B cell (primary cell): Measurements from ENCODE around the gene CISH. TPM values are rescaled to one million over a fixed set of nuclear protein-coding genes. Genes with fewer than 3 reads are reported as not detected.

Source experiments
- ATAC-seq: fragments of 200-7000 bp; cut with Tn5 transposase; one replicate; pipeline ENCODE4 v1.10.0; 2021; ENCODE audit warnings: low read depth, mild to moderate bottlenecking, moderate number of reproducible peaks, moderate library complexity
- CTCF ChIA-PET: fragments of 350-600 bp; sonication (Branson Sonifier 250); formaldehyde crosslinking; loops from one replicate; lab custom pipeline; 2021; ENCODE audit warnings: antibody characterized with exemption, inconsistent platforms; lab: Charles Lee
- POLR2A ChIA-PET: fragments of 350-600 bp; sonication (Branson Sonifier 250); formaldehyde crosslinking; loops from one replicate; lab custom pipeline; 2021; ENCODE audit warnings: antibody characterized with exemption; lab: Charles Lee
- DNase-seq: peaks from one replicate; pipeline ENCODE4 v3.0.0; 2013
- H2AFZ ChIP-seq: 2 replicates; pipeline ENCODE4 v1.6.1; 2012; ENCODE audit warnings: mild to moderate bottlenecking, low read depth, low read length; ENCODE audit not compliant: insufficient read depth, poor library complexity, severe bottlenecking
- H3K27ac ChIP-seq, 2 donors: 1 replicate in 1 of 2; 2 replicates in 1 of 2; pipeline ENCODE4 v1.5.1; 2012 to 2013; ENCODE audit warnings: low read length in 2 of 2, mild to moderate bottlenecking in 2 of 2, moderate library complexity in 1 of 2
- H3K27me3 ChIP-seq, 4 experiments: fragments of 200-600 bp in 1 of 4; sonication (generic) in 1 of 4; replicated peaks in 1 of 4; 1 replicate in 2 of 4; 2 replicates in 2 of 4; pipeline versions ENCODE4 v1.6.1 to v1.7.0; 2013 to 2016; ENCODE audit warnings: low read length in 3 of 4, mild to moderate bottlenecking in 2 of 4, mixed read lengths in 1 of 4, moderate library complexity in 1 of 4; ENCODE audit not compliant: insufficient read depth in 4 of 4, control insufficient read depth in 3 of 4; ENCODE audit errors: control extremely low read depth in 1 of 4
- H3K36me3 ChIP-seq, 2 experiments: replicated peaks in 1 of 2; 1 replicate in 1 of 2; 2 replicates in 1 of 2; pipeline versions ENCODE4 v1.6.1 to v1.7.1; 2013; ENCODE audit warnings: low read length in 1 of 2; ENCODE audit not compliant: insufficient read depth in 2 of 2, control insufficient read depth in 1 of 2; ENCODE audit errors: control extremely low read depth in 1 of 2, extremely low read depth in 1 of 2
- H3K4me1 ChIP-seq, 2 donors: fragments of 200-600 bp in 1 of 2; sonication (generic) in 1 of 2; 1 replicate in 1 of 2; 2 replicates in 1 of 2; pipeline versions ENCODE4 v1.5.1 to v1.6.1; 2013 to 2017; ENCODE audit warnings: low read length in 2 of 2; ENCODE audit not compliant: control insufficient read depth in 2 of 2, insufficient read depth in 2 of 2
- H3K4me2 ChIP-seq: replicated peaks from 2 replicates; pipeline ENCODE3; 2012; ENCODE audit warnings: mild to moderate bottlenecking, low read depth, low read length; ENCODE audit not compliant: poor library complexity, severe bottlenecking
- H3K4me3 ChIP-seq, 5 experiments: fragments of 200-600 bp in 1 of 5; sonication (generic) in 1 of 5; 1 replicate in 3 of 5; 2 replicates in 2 of 5; pipeline versions ENCODE4 v1.5.1 to v1.7.0; 2011 to 2016; ENCODE audit warnings: low read length in 4 of 5, mild to moderate bottlenecking in 4 of 5, low read depth in 2 of 5, control low read depth in 1 of 5, moderate library complexity in 1 of 5; ENCODE audit not compliant: insufficient read depth in 1 of 5; ENCODE audit errors: control extremely low read depth in 1 of 5, extremely low read depth in 1 of 5
- H3K79me2 ChIP-seq: fragments of 200-600 bp; sonication (generic); one replicate; pipeline ENCODE4 v1.6.0; 2016; ENCODE audit warnings: low read length; ENCODE audit not compliant: control insufficient read depth, insufficient read depth
- H3K9ac ChIP-seq: fragments of 200-600 bp; sonication (generic); 2 replicates; pipeline ENCODE4 v1.6.1; 2017; ENCODE audit warnings: mild to moderate bottlenecking, low read length, moderate library complexity
- H3K9me3 ChIP-seq, 3 donors: one replicate each; pipeline versions ENCODE4 v1.6.1 to v1.7.1; 2013; ENCODE audit warnings: low read length in 2 of 3; ENCODE audit not compliant: control insufficient read depth in 2 of 3, insufficient read depth in 1 of 3; ENCODE audit errors: control extremely low read depth in 1 of 3
- H4K20me1 ChIP-seq: 2 replicates; pipeline ENCODE4 v1.6.0; 2012; ENCODE audit warnings: mild to moderate bottlenecking, low read length; ENCODE audit not compliant: insufficient read depth, control insufficient read depth, poor library complexity, severe bottlenecking
- H3K27ac Mint-ChIP-seq: one replicate; pipeline ENCODE4 v1.8.0; 2021; ENCODE audit warnings: mixed read lengths
- H3K27me3 Mint-ChIP-seq: one replicate; pipeline ENCODE4 v1.8.0; 2021; ENCODE audit warnings: mixed read lengths
- H3K4me1 Mint-ChIP-seq: one replicate; pipeline ENCODE4 v1.8.0; 2021; ENCODE audit warnings: mixed read lengths
- H3K4me3 Mint-ChIP-seq: one replicate; pipeline ENCODE4 v1.8.0; 2021; ENCODE audit warnings: mixed read lengths
- H3K9me3 Mint-ChIP-seq: one replicate; pipeline ENCODE4 v1.8.0; 2022; ENCODE audit warnings: mixed read lengths; ENCODE audit not compliant: insufficient read depth
- CTCF ChIP-seq: fragments of 200-600 bp; IDR thresholded peaks from one replicate; pipeline ENCODE4 v1.8.0; 2022; ENCODE audit warnings: antibody characterized with exemption, mild to moderate bottlenecking
- EZH2 ChIP-seq: IDR thresholded peaks from 2 replicates; pipeline ENCODE4 v1.6.1; 2012; ENCODE audit warnings: borderline replicate concordance, low read depth, mild to moderate bottlenecking, moderate library complexity, low read length; ENCODE audit not compliant: insufficient read depth, poor library complexity, severe bottlenecking
- WGBS: methylation state at CpG from one replicate; pipeline ENCODE4 v1.1.5; 2013; ENCODE audit warnings: missing lambda C conversion rate; ENCODE audit not compliant: insufficient coverage; 5-methylcytosine and 5-hydroxymethylcytosine counted together
- intact Hi-C: fragments of 100-400 bp; cut with micrococcal nuclease; formaldehyde crosslinking; loops from one replicate; pipeline ENCODE4 v1.10.0; 2022
- polyA plus RNA-seq: library from polyadenylated mRNA; depleted of rRNA; stranded (reverse); fragments of >200 nt; gene quantifications from 2 replicates; pipeline ENCODE4 v1.2.3, GENCODE V29; 2012
- total RNA-seq, 2 donors: library from RNA; stranded (reverse); fragments of 120-200 nt in 1 of 2; gene quantifications; 1 replicate in 1 of 2; 2 replicates in 1 of 2; pipeline versions ENCODE4 v1.2.3 to v1.2.4, GENCODE V29; 2013 to 2022

CISH gene
- total and polyA plus RNA-seq, 2 donors (not counting 1 experiment from before 2014, with no cell fraction given): 2.3 to 3.5 TPM

- Mint-ChIP-seq H3K9me3 (no peaks in the 10 kb centered on the region), H3K27ac (no peak overlapping the region), H3K27me3 (no peaks in the 10 kb centered on the region), H3K4me1 (peaks cover 25% of the 10 kb centered on the region), H3K4me3 (no peak overlapping the region)
- TF ChIP-seq CTCF: no peak
- TF ChIP-seq EZH2: no peak
- no peak for ATAC-seq
- H2AFZ ChIP-seq: no peak overlapping the region
- ChIA-PET POLR2A (no interaction called here), CTCF (interaction anchor here (0.8 to 2.0 kb wide), 4 partner anchors 12 to 27 kb away, joined by 3 to 5 read pairs (median 4); partner anchors contain the start of genes CISH and MAPKAPK3)
- no peak overlapping the region for H3K27ac ChIP-seq
- H4K20me1 ChIP-seq: no peaks in the 10 kb centered on the region
- H3K79me2 ChIP-seq: no peaks in the 10 kb centered on the region
- H3K4me3 ChIP-seq: no peak overlapping the region
- H3K36me3 ChIP-seq: no peaks in the 10 kb centered on the region
- no peak overlapping the region for H3K9ac ChIP-seq
- H3K4me2 ChIP-seq: no peak overlapping the region
- WGBS: 96% methylated on average over 4 of the region's 6 CpGs
- DNase-seq: no peak
- intact Hi-C loops: no loop called here
- H3K4me1 ChIP-seq: peaks cover 22 to 28% of the 10 kb centered on the region in 2 donors
- H3K9me3 ChIP-seq: no peaks in the 10 kb centered on the region
- H3K27me3 ChIP-seq: no peaks in the 10 kb centered on the region
Observed at GRCh38 chr3:50599115-50599715, 12.4 kb downstream of the CISH start.

- no peak overlapping the region for H3K27ac Mint-ChIP-seq
- ChIA-PET CTCF (interaction anchor here (10.4 to 11.1 kb wide), 2 partner anchors 18 to 21 kb away, joined by 116 to 204 read pairs; partner anchors contain the start of genes CISH, HEMK1 and MAPKAPK3), POLR2A (no interaction called here)
- no peak overlapping the region for H2AFZ ChIP-seq
- H3K27ac ChIP-seq: no peak overlapping the region
- H3K9ac ChIP-seq: no peak overlapping the region
- H3K4me2 ChIP-seq: no peak overlapping the region
- H3K4me3 Mint-ChIP-seq: no peak overlapping the region
- no peaks in the 10 kb centered on the region for H3K36me3 ChIP-seq
- H3K4me1 ChIP-seq: peaks cover 18 to 31% of the 10 kb centered on the region in 2 donors
- no peaks in the 10 kb centered on the region for H3K9me3 Mint-ChIP-seq
- intact Hi-C loops: no loop called here
- no peaks in the 10 kb centered on the region for H3K27me3 ChIP-seq
- no peaks in the 10 kb centered on the region for H3K27me3 Mint-ChIP-seq
- H3K4me1 Mint-ChIP-seq: peaks cover 18% of the 10 kb centered on the region
- H3K79me2 ChIP-seq: no peaks in the 10 kb centered on the region
- H3K9me3 ChIP-seq: no peaks in the 10 kb centered on the region
- ATAC-seq (no peak), DNase-seq (no peak)
- no peak for TF ChIP-seq EZH2
- no peak for TF ChIP-seq CTCF
- no CpG with 5 or more reads among the region's 2 CpGs for WGBS
- no peak overlapping the region for H3K4me3 ChIP-seq
- H4K20me1 ChIP-seq: no peaks in the 10 kb centered on the region
Observed at GRCh38 chr3:50594253-50594785, 17.3 kb downstream of the CISH start.
